ENCODE measurements around the gene NKX1-2. TPM values are rescaled to one million over a fixed set of nuclear protein-coding genes. Genes with fewer than 3 reads are reported as not detected.

Gene NKX1-2
- polyA plus RNA-seq, 2 of the 4 experiments (the other 2 are of a cell fraction), result 0.08 to 0.16 TPM

DNA sequence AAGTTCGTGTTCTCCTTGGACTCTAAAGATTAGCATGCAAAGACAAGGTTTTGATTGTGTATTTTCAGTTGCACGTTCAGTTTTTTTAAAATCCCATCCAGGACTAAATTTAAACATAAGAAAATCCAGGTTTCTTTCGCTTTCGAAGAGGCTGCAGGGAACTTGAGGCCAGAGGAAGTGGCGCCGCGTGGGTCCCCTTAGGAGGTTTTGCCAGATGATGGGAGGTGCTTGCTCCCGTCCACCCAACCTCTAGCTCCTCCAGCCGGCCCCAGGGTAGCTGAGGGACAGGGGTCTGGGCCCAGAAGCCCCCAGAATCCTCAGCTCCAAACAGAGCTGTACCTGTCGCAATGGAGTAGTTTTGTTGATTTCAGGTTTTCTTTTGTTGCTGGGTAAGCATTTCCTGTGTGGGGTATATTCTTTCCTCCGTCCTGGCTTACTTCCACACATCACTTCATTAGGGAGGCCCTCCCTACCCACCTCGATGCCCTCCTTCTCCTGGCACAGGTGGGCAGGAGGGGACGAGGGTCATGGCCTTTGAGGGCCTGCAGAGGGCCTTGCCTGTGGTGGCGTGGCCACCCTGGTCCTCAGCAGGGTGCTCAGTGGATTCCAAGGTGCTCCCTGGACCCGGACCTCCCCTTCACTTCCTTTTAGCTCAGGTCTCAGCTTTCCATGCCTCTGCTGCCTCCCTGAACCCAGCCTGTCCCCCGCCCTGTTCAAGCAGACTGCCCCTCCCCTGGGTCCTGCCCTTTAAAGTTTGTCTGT, 44.4 kb upstream of the NKX1-2 start:
- Histone ChIP-seq H3K4me1 (no peaks in the 10 kb centered on the region), H3K9me3 (no peaks in the 10 kb centered on the region), H3K27ac (no peak overlapping the region), H3K4me3 (no peak overlapping the region), H3K4me2 (no peak overlapping the region)
- ChIA-PET POLR2A (no interaction called here), CTCF (interaction anchor here (1.1 kb wide), 1 partner anchor 36 kb away, joined by 4 read pairs; no protein-coding TSS in a partner anchor)
- ATAC-seq, result 0 out of 6 replicates have a peak, but pooled peaks of 1 of the 2 experiments have one; percentile 19
- WGBS (ENCODE audit: missing lambda C conversion rate), result 72% methylated on average over 16 of the region's 16 CpGs
- DNase-seq (ENCODE audit: low read depth in 1 of 2, low spot score in 1 of 2), result no peak
- TF ChIP-seq EP300 (IDR thresholded peaks at IDR 0.05) (no peak), MAFK (IDR thresholded peaks at IDR 0.05; ENCODE audit: partially characterized antibody) (peak; percentile 12)
- no peak for FAIRE-seq

DNA sequence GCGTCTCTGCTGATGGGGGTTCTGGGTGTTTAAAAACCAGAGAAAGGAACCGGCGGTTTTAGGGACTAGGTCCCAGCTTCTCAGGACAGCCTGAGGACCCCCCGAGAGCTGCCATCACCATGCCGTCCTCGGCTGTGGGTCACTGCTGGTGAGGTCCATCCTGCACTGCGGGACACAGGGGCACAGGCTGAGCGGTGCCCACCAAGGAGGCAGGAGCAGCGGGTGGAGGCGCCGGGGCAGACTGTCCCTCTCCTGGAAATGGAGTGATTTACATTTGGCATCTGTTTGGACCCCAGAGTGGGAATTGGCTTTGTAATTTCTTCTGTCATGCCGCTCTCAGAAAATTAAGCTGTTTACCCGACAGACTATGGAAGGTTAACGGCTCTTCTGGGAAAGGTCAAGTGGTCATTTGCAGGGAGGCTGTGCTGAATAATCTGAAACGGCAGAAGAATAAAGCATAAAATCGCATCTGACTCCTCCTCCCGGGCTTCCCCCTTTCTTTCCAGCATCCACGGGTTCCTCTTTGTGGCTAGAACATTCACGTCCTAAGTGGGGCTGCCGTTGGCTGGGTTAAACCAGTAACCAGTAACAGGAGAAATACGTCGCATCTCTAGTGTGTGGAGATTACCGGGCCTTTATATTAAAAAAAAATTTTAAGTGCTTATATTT, 43.5 kb upstream of the NKX1-2 start:
- CTCF ChIA-PET, result interaction anchor here (1.1 kb wide), 1 partner anchor 37 kb away, joined by 4 read pairs; no protein-coding TSS in a partner anchor
- ATAC-seq, result no peak
- POLR2A ChIA-PET, result no interaction called here

DNA sequence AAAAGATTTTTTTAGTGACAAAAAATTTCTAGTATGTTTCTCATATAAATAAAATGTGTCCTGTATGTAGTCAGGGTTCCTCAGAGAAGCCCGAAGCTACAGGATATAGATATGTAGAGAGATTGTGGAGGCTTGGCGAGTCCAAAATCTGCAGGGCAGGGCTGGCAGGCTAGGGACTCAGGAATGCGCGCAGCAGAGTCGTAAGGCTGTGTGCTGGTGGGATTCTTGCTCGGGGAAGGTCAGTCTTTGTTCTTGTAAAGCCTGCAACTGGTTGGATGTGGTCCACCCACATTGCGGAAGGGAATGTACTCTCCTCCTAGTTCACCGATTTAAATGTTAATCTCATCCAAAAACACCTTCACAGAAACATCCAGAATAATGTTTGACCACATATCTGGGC, 42.4 kb upstream of the NKX1-2 start:
- FAIRE-seq (no peak), ATAC-seq (no peak), DNase-seq (ENCODE audit: low read depth in 1 of 2, low spot score in 1 of 2) (no peak)
- H3K27ac ChIP-seq, result no peak overlapping the region
- ChIA-PET CTCF (no interaction called here), POLR2A (no interaction called here)
- no peak overlapping the region for H3K4me3 ChIP-seq
- H3K4me2 ChIP-seq, result no peak overlapping the region
- H3K9me3 ChIP-seq, result no peaks in the 10 kb centered on the region
- H3K4me1 ChIP-seq, result no peaks in the 10 kb centered on the region
- no peak for TF ChIP-seq ZSCAN20 (CRISPR knock-in tag; IDR thresholded peaks at IDR 0.05)
- TF ChIP-seq, protein P1, sequence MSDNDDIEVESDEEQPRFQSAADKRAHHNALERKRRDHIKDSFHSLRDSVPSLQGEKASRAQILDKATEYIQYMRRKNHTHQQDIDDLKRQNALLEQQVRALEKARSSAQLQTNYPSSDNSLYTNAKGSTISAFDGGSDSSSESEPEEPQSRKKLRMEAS (IDR thresholded peaks at IDR 0.05), result no peak
- 84% methylated on average over 8 of the region's 8 CpGs for WGBS (ENCODE audit: missing lambda C conversion rate)

More for the DNA sequence above, 43.5 kb upstream of the NKX1-2 start:
- WGBS (ENCODE audit: missing lambda C conversion rate), result 76% methylated on average over 23 of the region's 23 CpGs
- FAIRE-seq (no peak), DNase-seq (ENCODE audit: low read depth in 1 of 2, low spot score in 1 of 2) (no peak)
- H3K4me2 ChIP-seq, result no peak overlapping the region
- no peaks in the 10 kb centered on the region for H3K4me1 ChIP-seq
- no peak overlapping the region for H3K27ac ChIP-seq
- H3K4me3 ChIP-seq, result no peak overlapping the region
- H3K9me3 ChIP-seq, result no peaks in the 10 kb centered on the region
- TF ChIP-seq HOXA7 (CRISPR knock-in tag; IDR thresholded peaks at IDR 0.05) (no peak), KDM1A (IDR thresholded peaks at IDR 0.05; ENCODE audit: low read depth) (no peak), HDAC2 (IDR thresholded peaks at IDR 0.05) (no peak), RAD21 (conservative IDR thresholded peaks at IDR 0.05 in 1 of 2, IDR thresholded peaks at IDR 0.05 in 1 of 2) (no peak), ZSCAN20 (CRISPR knock-in tag; IDR thresholded peaks at IDR 0.05) (no peak), NFE2L2 (conservative IDR thresholded peaks at IDR 0.05; ENCODE audit: low read length) (no peak), MAZ (IDR thresholded peaks at IDR 0.05; ENCODE audit: borderline replicate concordance, low read depth, low read length) (no peak)
- TF ChIP-seq, protein P2, sequence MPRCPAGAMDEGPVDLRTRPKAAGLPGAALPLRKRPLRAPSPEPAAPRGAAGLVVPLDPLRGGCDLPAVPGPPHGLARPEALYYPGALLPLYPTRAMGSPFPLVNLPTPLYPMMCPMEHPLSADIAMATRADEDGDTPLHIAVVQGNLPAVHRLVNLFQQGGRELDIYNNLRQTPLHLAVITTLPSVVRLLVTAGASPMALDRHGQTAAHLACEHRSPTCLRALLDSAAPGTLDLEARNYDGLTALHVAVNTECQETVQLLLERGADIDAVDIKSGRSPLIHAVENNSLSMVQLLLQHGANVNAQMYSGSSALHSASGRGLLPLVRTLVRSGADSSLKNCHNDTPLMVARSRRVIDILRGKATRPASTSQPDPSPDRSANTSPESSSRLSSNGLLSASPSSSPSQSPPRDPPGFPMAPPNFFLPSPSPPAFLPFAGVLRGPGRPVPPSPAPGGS (IDR thresholded peaks at IDR 0.05), result no peak
- TF ChIP-seq, protein P3, sequence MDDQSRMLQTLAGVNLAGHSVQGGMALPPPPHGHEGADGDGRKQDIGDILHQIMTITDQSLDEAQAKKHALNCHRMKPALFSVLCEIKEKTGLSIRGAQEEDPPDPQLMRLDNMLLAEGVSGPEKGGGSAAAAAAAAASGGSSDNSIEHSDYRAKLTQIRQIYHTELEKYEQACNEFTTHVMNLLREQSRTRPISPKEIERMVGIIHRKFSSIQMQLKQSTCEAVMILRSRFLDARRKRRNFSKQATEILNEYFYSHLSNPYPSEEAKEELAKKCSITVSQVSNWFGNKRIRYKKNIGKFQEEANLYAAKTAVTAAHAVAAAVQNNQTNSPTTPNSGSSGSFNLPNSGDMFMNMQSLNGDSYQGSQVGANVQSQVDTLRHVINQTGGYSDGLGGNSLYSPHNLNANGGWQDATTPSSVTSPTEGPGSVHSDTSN (IDR thresholded peaks at IDR 0.05), result no peak

DNA sequence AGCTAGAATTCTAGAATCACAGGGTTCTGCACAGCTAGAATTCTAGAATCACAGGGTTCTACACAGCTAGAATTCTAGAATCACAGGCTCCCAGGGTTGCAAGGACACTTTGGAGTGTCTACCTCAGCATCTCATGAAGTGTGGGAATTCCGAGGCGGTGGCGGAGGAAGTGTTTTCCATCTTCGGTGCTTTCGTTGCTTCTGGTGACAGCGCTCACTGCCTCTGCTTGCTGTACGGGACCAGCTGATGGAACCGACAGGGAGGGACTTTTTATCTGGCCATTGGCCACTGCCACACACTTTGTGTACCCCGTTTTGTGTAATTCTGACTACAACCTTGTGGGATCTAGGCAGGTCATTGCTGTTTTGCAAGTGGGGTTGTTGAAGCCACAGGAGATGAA, 41.3 kb upstream of the NKX1-2 start:
- DNase-seq (ENCODE audit: low read depth in 1 of 2, low spot score in 1 of 2), result no peak
- FAIRE-seq, result no peak
- ATAC-seq, result no peak
- Histone ChIP-seq H3K4me3 (no peak overlapping the region), H3K4me1 (no peaks in the 10 kb centered on the region), H3K4me2 (no peak overlapping the region), H3K9me3 (no peaks in the 10 kb centered on the region), H3K27ac (no peak overlapping the region)
- WGBS (ENCODE audit: missing lambda C conversion rate), result 91% methylated on average over 9 of the region's 9 CpGs
- POLR2A ChIA-PET, result no interaction called here
- TF ChIP-seq, protein P4, sequence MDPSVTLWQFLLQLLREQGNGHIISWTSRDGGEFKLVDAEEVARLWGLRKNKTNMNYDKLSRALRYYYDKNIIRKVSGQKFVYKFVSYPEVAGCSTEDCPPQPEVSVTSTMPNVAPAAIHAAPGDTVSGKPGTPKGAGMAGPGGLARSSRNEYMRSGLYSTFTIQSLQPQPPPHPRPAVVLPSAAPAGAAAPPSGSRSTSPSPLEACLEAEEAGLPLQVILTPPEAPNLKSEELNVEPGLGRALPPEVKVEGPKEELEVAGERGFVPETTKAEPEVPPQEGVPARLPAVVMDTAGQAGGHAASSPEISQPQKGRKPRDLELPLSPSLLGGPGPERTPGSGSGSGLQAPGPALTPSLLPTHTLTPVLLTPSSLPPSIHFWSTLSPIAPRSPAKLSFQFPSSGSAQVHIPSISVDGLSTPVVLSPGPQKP (IDR thresholded peaks at IDR 0.05; ENCODE audit: low read depth, low read length), result no peak
- TF ChIP-seq CEBPB (IDR thresholded peaks at IDR 0.05) (no peak), FOSB (CRISPR knock-in tag; IDR thresholded peaks at IDR 0.05) (no peak)
- CTCF ChIA-PET, result interaction anchor here (1.5 kb wide), 1 partner anchor 15 kb away, joined by 4 read pairs; no protein-coding TSS in a partner anchor
